AG04449 (cell line): ENCODE measurements around the gene AEN.

Experiments used
- CTCF ChIA-PET: fragments of 350-600 bp; formaldehyde crosslinking; extraction: SDS; loops from one replicate; lab custom pipeline; 2021; ENCODE audit warnings: antibody characterized with exemption; lab: Yijun Ruan, JAX
- POLR2A ChIA-PET: fragments of 400-600, 350-600 bp; formaldehyde crosslinking; extraction: SDS; loops from one replicate; lab custom pipeline; 2020; ENCODE audit warnings: antibody characterized with exemption, inconsistent platforms; lab: Yijun Ruan, JAX
- DNase-seq: peaks from one replicate; pipeline ENCODE4 v3.0.0-alpha.2; 2010; ENCODE audit warnings: low read depth, low spot score
- H3K4me3 ChIP-seq: 2 replicates; pipeline ENCODE4 v1.5.1; 2011; ENCODE audit warnings: low read depth, mild to moderate bottlenecking, control low read depth, low read length
- CTCF ChIP-seq: IDR thresholded peaks from one replicate; pipeline ENCODE4 v1.5.1; 2011; ENCODE audit warnings: mild to moderate bottlenecking, moderate library complexity, low read length, control low read depth, inconsistent platforms; ENCODE audit not compliant: insufficient read depth; ENCODE audit errors: missing control alignments

Gene AEN

GRCh38 chr15:88656760-88657221, 35.7 kb downstream of the AEN start:
- CTCF ChIA-PET, result interaction anchor here (0.9 to 10.7 kb wide), 25 partner anchors 11 to 521 kb away, joined by 3 to 385 read pairs (median 5); partner anchors contain the start of gene ISG20
- no peak overlapping the region for H3K4me3 ChIP-seq
- TF ChIP-seq CTCF, result no peak
- POLR2A ChIA-PET, result interaction anchor here (1.3 kb wide), 1 partner anchor 244 kb away, joined by 3 read pairs; no protein-coding TSS in a partner anchor
- DNase-seq, result no peak

- CTCF ChIA-PET, result interaction anchor here (0.8 to 10.7 kb wide), 43 partner anchors 9 to 520 kb away, joined by 3 to 385 read pairs (median 4); partner anchors contain the start of genes ACAN and ISG20
- H3K4me3 ChIP-seq, result no peak overlapping the region
- peak; percentile 86 for TF ChIP-seq CTCF
- POLR2A ChIA-PET, result interaction anchor here (0.8 to 1.3 kb wide), 2 partner anchors 19 to 243 kb away, joined by 3 to 4 read pairs; partner anchors contain the start of gene ISG20
- DNase-seq, result no peak
Measured at GRCh38 chr15:88657326-88658069, 36.4 kb downstream of the AEN start.

- no peak for TF ChIP-seq CTCF
- POLR2A ChIA-PET, result interaction anchor here (0.8 to 1.3 kb wide), 2 partner anchors 20 to 242 kb away, joined by 3 to 4 read pairs; partner anchors contain the start of gene ISG20
Measured at GRCh38 chr15:88658070-88658965, 37.2 kb downstream of the AEN start.

GRCh38 chr15:88658972-88659931, 38.1 kb downstream of the AEN start:
- POLR2A ChIA-PET, result interaction anchor here (0.6 to 1.4 kb wide), 4 partner anchors 9 to 235 kb away, joined by 3 to 6 read pairs (median 4); partner anchors contain the start of gene ISG20
- H3K4me3 ChIP-seq, result peak overlapping the region; percentile 12; the same call in 1 of the 2 replicates
- CTCF ChIA-PET, result interaction anchor here (0.6 to 10.7 kb wide), 29 partner anchors 14 to 861 kb away, joined by 3 to 385 read pairs (median 5); partner anchors contain the start of genes ACAN, HAPLN3 and ISG20
- DNase-seq, result peak; percentile 42
- TF ChIP-seq CTCF, result no peak

More at GRCh38 chr15:88658070-88658965, 37.2 kb downstream of the AEN start:
- DNase-seq, result no peak
- H3K4me3 ChIP-seq, result no peak overlapping the region
- CTCF ChIA-PET, result interaction anchor here (0.8 to 10.7 kb wide), 42 partner anchors 9 to 548 kb away, joined by 3 to 385 read pairs (median 4); partner anchors contain the start of genes ACAN and ISG20

GRCh38 chr15:88661041-88661700, 40.0 kb downstream of the AEN start:
- ChIA-PET CTCF (interaction anchor here (0.8 to 10.7 kb wide), 7 partner anchors 16 to 244 kb away, joined by 3 to 385 read pairs (median 5); no protein-coding TSS in a partner anchor), POLR2A (no interaction called here)
- H3K4me3 ChIP-seq, result no peak overlapping the region
- DNase-seq, result peak; percentile 44
- TF ChIP-seq CTCF, result no peak
